Urinary bladder (tissue), 4 donors: ENCODE results near the gene PHOSPHO1. TPM values are rescaled to one million over a fixed set of nuclear protein-coding genes. Genes with fewer than 3 reads are reported as not detected.
"Not testable (repeated sequence)": the region's sequence is repeated elsewhere in the genome, so short reads cannot be mapped to it uniquely, and the experiment has no call there.

Experiments
- DNase-seq: peaks from one replicate; pipeline ENCODE4 v3.0.0-alpha.2; 2015; ENCODE audit errors: extremely low spot score
- H3K27ac ChIP-seq: one replicate; pipeline ENCODE4 v1.5.1; 2013; ENCODE audit warnings: low read depth, mild to moderate bottlenecking, moderate library complexity
- H3K36me3 ChIP-seq: one replicate; pipeline ENCODE4 v1.6.1; 2013; ENCODE audit warnings: mild to moderate bottlenecking, moderate library complexity; ENCODE audit not compliant: insufficient read depth
- H3K4me1 ChIP-seq: one replicate; pipeline ENCODE4 v1.6.1; 2013; ENCODE audit warnings: mild to moderate bottlenecking, moderate library complexity; ENCODE audit not compliant: insufficient read depth
- H3K4me3 ChIP-seq: one replicate; pipeline ENCODE4 v1.5.1; 2013; ENCODE audit warnings: low read depth, low read length
- WGBS: extraction: QIAGEN DNeasy Blood & Tissue Kit; methylation state at CpG from one replicate; pipeline ENCODE4 v1.1.7; 2013; 5-methylcytosine and 5-hydroxymethylcytosine counted together
- polyA plus RNA-seq: library from polyadenylated mRNA; stranded (reverse); fragments of 200-250 nt; gene quantifications from one replicate; pipeline ENCODE4 v1.2.3, GENCODE V29; 2013
- total RNA-seq: library from RNA; depleted of rRNA; stranded (reverse); fragments of >200 nt; gene quantifications from one replicate; pipeline ENCODE4 v1.2.3, GENCODE V29; 2014
- donor health status: healthy with polysubstance abuse.
- donor health status: healthy.

The PHOSPHO1 gene
- total and polyA plus RNA-seq, 2 donors, result 0.75 to 2.0 TPM

DNA sequence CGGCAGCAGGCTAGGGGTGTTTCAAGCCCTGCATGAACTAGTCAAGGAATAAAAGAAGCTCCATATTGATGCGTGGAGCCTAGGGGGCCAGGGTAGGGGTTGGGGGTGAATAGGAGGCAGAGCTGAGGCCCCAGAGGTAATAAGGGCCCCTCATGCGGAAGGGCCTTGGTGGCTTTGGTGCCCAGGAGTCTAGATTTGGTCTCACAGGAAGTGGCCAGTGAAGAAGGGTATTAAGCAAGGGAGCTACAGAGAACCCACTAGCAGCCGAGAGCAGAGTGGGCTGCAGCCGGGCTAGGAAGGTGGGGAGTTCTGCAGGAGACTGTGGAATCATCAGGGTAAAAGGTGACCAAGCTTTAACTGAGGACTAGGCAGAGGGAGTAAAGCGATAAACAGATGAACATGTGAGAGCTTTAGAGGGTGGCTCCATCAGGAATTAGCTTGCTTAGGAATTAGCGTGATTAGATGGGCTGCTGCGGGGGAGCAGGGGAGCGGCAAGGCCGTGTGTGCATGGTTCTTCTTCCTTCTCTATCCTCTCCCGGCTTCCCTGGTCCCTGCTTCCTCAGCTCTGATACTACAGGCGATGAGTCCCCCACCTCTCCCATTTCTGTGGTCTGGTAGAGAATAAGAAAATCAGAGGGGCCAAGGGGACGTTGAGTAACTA is 30.0 kb downstream of the PHOSPHO1 start:
- Histone ChIP-seq H3K36me3 (no peaks in the 10 kb centered on the region), H3K4me3 (no peak overlapping the region), H3K4me1 (no peaks in the 10 kb centered on the region), H3K27ac (no peak overlapping the region)
- no peak for DNase-seq
- 81% methylated on average over 13 of the region's 13 CpGs for WGBS

DNA sequence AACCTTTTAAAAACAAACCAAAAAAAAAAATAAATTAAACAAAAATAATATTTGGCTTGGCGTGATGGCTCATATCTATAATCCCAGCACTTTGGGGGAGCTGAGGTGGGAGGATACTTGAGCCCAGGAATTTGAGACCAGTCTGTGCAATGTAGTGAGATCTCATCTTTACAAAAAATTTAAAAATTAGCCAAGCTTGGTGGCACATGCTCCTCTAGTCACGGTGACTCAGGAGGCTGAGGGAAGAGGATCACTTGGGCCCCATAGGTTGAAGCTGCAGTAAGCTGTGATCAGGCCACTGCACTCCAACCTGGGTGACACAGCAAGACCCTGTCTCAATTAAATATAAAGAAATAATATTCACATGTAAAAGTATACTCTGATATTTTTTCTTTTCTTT is 32.4 kb downstream of the PHOSPHO1 start:
- no peak overlapping the region for H3K4me3 ChIP-seq
- no peak overlapping the region for H3K27ac ChIP-seq
- H3K36me3 ChIP-seq, result no peaks in the 10 kb centered on the region
- no peak for DNase-seq
- no peaks in the 10 kb centered on the region for H3K4me1 ChIP-seq
- WGBS, result 84% methylated on average over 2 of the region's 2 CpGs

DNA sequence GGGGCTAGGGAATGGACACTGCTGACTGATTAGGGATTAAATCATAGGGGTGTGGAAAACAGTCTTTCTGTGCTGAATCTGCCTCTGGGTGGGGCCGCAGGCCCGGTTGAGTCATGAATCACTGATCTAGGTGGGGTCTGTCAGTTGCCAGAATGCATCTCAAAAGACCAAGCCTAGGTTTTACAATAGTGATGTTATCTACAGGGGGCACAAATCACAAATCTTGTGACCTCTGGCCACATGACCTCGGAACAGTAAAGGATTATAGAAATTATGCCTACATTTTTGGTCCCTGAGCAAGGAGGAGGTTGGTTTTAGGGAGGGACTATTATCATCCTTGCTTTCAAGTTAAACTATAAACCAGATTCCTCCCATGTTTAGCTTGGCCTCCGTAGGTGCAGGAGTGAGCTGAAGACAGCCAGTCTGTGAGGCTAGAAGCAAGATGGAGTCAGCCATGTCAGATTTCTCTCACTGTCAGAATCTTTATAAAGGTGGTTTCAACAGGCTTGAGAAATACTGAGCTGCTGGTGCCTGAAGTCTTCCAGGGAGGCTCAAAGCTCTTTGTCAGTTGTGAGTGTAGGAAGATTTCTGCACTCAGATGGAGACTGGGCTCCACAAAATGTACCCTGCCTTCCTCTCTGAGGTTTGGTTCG is 33.1 kb downstream of the PHOSPHO1 start:
- H3K36me3 ChIP-seq, result no peaks in the 10 kb centered on the region
- no peak overlapping the region for H3K27ac ChIP-seq
- WGBS, result 38% methylated on average over 5 of the region's 5 CpGs
- H3K4me1 ChIP-seq, result no peaks in the 10 kb centered on the region
- DNase-seq, result no peak
- no peak overlapping the region for H3K4me3 ChIP-seq

DNA sequence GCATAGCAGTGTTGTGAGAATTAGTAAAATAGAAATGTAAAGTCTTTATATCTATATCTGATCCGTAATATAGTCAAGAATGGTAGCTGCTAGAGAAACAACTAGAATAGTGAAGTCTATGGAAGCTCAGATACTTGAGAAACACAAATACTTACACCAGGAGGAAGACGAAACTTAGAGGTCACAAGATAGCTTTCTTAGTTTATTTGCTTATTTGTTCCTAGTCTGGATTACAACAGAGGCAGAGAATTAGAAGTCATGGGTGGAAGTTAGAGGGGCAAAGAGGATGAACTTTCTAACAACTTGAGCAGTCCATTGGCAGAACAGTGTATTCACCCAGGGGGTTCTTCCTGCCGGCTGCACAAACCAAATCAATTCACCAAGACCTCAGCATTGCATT is 34.1 kb downstream of the PHOSPHO1 start:
- Histone ChIP-seq H3K4me1 (no peaks in the 10 kb centered on the region), H3K27ac (no peak overlapping the region), H3K4me3 (no peak overlapping the region), H3K36me3 (no peaks in the 10 kb centered on the region)
- no peak for DNase-seq
- WGBS, result 80% methylated on average over 3 of the region's 3 CpGs

DNA sequence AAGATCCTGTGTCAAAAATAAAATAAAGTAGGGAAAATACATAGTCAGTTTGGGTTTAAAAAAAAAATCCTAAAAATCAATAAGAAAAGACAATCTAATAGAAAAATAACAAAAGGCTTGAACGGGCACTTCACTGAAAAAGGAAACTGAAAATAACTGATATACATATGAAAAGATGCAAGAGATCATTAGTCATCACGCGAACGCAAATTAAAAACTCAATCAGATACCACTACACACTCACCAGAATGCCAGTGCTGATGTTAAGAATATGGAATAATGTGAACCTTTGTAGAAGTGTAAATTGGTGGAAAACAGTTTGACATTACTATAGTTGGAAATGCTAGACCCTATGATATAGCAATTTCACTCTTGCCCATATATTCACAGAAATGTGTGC is 34.8 kb downstream of the PHOSPHO1 start:
- WGBS, result 83% methylated on average over 4 of the region's 4 CpGs
- no peak for DNase-seq
- Histone ChIP-seq H3K4me3 (no peak overlapping the region), H3K36me3 (no peaks in the 10 kb centered on the region), H3K4me1 (no peaks in the 10 kb centered on the region), H3K27ac (no peak overlapping the region)

DNA sequence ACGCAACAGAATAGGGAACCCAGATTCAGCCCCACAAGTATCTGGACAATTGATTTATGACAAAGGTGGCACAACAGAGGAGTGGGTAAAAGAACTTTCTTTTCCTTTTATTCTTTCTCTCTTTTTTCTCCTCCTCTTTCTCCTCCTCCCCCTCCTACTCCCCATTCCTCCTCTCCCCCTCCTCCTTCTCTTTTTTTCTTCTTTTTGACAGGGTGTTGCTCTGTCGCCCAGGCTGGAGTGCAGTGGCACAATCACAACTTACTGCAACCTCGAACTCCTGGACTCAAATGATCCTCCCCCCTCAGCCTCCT is 36.3 kb downstream of the PHOSPHO1 start:
- DNase-seq, result no peak
- no peak overlapping the region for H3K4me3 ChIP-seq
- H3K4me1 ChIP-seq, result no peaks in the 10 kb centered on the region
- 50% methylated on average over 3 of the region's 3 CpGs for WGBS
- no peak overlapping the region for H3K27ac ChIP-seq
- H3K36me3 ChIP-seq, result no peaks in the 10 kb centered on the region

DNA sequence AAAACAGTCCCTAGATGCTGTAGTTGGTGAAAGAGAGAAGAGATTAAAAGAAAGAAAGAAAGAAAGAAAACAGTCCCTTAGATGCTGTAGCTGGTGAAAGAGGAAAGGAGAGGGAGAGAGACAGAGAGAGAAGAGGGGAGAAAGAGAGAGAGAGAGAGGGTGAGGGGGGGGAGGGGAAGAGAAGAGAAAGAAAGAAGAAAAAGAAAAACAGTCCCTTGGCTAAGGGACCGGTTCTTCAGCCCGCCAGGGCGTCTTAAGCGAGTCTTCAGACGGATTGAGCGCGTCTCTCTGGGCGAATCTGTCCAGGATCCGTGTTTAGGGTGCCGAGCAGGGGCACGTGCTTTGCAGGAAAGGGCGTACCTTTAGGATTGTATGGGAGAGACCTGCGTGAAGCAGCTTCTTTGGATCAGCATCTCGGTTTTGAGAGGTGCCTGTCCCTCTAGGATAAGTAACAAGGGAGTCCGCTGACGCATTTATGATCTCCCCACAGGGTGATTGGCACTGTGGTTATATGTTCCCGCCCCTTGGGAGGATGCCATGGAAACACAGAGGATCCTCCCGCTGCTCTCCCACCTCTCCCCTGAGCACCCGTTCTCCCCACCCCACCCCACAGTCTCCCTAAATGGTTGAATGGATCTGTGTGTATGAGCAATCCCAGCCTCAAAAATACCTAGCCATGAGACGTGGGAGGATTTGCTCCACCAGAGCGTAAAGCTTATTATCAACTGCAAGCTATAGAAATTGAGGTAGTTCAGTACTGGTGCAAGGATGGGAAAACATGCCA is 36.9 kb downstream of the PHOSPHO1 start:
- H3K4me1 ChIP-seq, result no peaks in the 10 kb centered on the region
- no peaks in the 10 kb centered on the region for H3K36me3 ChIP-seq
- 4% methylated on average over 21 of the region's 21 CpGs for WGBS
- H3K27ac ChIP-seq, result no peak overlapping the region
- DNase-seq, result peak; percentile 62
- peak overlapping the region; percentile 11 for H3K4me3 ChIP-seq

DNA sequence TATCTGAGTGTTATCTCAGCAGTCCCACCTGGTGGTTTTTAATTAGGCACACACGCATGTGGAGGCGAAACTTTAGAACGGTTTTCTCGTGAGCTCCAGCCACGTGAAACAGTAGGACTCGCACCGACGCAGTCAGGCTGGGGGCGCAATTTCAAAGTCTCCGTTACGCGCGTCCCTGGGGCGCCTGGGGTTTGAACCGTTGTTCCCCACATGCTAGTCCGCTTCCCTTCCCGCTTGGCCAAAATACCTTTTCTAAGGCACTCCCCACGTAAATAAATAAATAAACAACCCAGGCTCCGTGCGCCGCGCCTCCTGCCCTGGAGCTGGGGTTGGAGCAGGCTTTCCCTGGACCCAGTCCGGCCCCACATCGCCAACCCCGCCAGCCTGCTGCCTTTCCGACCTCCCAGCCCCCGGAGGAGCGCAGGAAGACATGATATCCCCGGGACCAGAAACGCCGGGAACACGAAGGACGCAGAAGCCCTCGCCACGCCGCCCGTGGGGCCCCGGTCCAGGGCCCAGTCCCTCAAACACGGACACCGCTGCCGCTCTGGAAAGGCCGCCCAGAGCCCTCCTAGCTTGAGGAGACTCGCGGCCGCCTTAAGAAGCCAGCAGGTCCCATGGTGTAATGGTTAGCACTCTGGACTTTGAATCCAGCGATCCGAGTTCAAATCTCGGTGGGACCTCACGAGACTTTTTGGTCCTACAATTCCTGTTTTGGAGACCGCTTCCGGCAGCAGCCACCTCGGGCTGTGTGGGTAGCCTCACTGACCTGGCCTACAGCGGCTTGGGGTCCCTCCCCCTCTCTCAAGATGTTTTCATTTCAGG is 38.5 kb downstream of the PHOSPHO1 start:
- DNase-seq, result peak; percentile 90
- Histone ChIP-seq H3K4me3 (peak overlapping the region; percentile 52), H3K4me1 (no peaks in the 10 kb centered on the region), H3K27ac (peak overlapping the region; percentile 91), H3K36me3 (no peaks in the 10 kb centered on the region)
- under 1% methylated on average over 53 of the region's 53 CpGs for WGBS

DNA sequence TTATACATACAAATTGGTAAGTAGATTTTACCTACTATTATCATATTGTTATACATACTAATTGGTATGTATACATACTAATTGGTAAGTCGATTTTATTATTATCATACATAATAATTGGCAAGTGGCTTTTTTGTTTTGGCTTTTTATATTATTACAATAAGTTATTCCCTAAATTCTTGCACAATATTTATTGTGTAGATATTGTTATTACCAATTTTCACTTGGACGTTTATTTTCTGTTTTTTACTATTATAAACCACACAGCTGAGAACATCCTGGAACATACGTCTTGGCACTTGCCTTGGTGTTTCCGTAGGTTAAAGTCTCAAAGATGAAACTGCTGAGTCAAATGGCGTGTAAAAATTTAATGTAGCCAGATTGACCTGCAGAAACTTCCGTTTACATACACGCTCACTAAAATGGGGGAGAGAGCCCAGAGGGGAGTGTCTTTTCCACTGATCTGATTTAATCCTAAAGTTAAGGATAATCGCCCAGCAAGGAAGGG is 39.1 kb downstream of the PHOSPHO1 start:
- H3K36me3 ChIP-seq, result no peaks in the 10 kb centered on the region
- peak overlapping the region; percentile 91 for H3K27ac ChIP-seq
- no peak for DNase-seq
- WGBS, result 6% methylated on average over 8 of the region's 8 CpGs
- H3K4me1 ChIP-seq, result no peaks in the 10 kb centered on the region
- peak overlapping the region; percentile 52 for H3K4me3 ChIP-seq

DNA sequence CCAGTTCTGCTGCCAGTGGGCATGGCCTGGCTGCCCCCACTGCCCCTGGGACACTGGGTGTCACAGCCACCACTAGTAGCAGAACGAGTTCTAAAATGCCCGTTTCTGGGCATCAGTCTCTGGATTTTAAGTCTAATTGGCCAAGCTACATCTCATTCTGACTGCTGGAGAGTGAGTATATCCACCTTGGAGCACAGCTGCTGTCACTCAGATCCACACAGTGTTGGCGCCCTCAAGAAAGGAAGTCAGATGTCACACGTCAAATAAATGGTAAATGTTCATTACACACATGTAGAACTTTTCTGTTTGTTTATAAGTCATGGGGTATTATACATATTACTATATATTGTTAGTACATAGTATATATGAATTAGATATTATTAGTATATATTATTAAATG is 39.7 kb downstream of the PHOSPHO1 start:
- H3K4me3 ChIP-seq, result no peak overlapping the region
- no peak overlapping the region for H3K27ac ChIP-seq

DNA sequence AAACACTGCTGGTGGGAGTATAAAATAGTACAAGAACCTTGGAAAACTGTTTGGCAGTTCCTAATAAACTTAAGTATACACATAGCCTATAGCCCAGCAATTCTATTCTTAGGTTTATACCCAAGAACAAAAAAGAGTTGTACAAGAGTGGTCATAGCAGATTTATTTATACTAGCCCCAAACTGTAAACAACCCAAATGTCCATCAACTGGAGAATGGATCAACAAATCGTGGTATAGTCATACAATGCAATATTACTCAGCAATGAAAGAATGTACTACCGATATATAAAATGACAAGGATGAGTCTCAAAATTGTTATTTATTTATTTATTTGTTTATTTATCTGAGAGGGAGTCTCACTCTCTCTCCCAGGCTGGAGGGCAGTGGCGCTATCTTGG is 43.3 kb downstream of the PHOSPHO1 start:
- H3K36me3 ChIP-seq, result no peaks in the 10 kb centered on the region
- no peak for DNase-seq
- no peak overlapping the region for H3K4me3 ChIP-seq
- 89% methylated on average over 3 of the region's 3 CpGs for WGBS
- no peaks in the 10 kb centered on the region for H3K4me1 ChIP-seq
- H3K27ac ChIP-seq, result no peak overlapping the region

More for the DNA sequence above, 39.7 kb downstream of the PHOSPHO1 start:
- DNase-seq, result no peak
- no peaks in the 10 kb centered on the region for H3K4me1 ChIP-seq
- 57% methylated on average over 4 of the region's 4 CpGs for WGBS
- no peaks in the 10 kb centered on the region for H3K36me3 ChIP-seq

DNA sequence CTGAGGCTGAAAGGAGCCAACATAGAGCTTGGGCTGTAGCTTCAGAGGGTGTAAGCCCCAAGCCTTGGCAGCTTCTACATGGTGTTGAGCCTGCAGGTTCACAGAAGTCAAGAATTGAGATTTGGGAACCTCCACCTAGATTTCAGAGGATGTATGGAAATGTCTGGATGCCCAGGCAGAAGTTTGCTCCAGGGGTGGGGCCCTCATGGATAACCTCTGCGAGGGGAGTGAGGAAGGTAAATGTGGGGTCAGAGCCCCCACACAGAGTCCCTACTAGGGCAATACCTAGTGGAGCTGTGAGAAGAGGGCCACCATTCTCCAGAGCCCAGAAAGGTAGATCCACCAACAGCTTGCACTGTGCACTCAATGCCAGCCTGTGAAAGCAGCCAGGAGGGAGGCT is 45.2 kb downstream of the PHOSPHO1 start:
- not testable (repeated sequence) for DNase-seq, H3K27ac ChIP-seq, H3K4me1 ChIP-seq, H3K36me3 ChIP-seq, H3K4me3 ChIP-seq
- WGBS, result 91% methylated on average over 1 of the region's 1 CpG

DNA sequence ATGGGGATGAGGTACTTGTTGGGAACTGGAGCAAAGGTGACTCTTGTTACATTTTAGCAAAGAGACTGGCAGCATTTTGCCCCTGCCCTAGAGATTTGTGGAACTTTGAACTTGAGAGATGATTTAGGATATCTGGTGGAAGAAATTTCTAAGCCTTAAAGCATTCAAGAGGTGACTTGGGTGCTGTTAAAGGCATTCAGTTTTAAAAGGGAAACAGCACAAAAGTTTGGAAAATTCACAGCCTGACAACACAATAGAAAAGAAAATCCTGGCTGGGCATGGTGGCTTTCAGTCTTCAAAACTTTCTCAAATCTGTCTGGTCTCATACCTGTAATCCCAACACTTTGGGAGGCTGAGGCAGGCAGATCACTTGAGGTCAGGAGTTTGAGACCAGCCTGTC is 46.1 kb downstream of the PHOSPHO1 start:
- not testable (repeated sequence) for H3K27ac ChIP-seq, DNase-seq, H3K4me1 ChIP-seq, H3K4me3 ChIP-seq, H3K36me3 ChIP-seq
